SIG-M5 treated with dmso at 0.1 percent for 504 hours (cell line): Measurements from ENCODE around the gene TTC4.

ENCODE experiments used
- DNase-seq: peaks from one replicate; lab custom pipeline; 2025; ENCODE audit not compliant: unreplicated experiment; lab: John Stamatoyannopoulos, UW

Gene TTC4

GRCh38 chr1:54703471-54703870, 12.2 kb upstream of the TTC4 start:
- no peak for DNase-seq

GRCh38 chr1:54705153-54705552, 10.5 kb upstream of the TTC4 start:
- DNase-seq: no peak

- DNase-seq: no peak
Observed at GRCh38 chr1:54706419-54706818, 9.2 kb upstream of the TTC4 start.

GRCh38 chr1:54708385-54708784, 7.3 kb upstream of the TTC4 start:
- no peak for DNase-seq

- DNase-seq: no peak
Observed at GRCh38 chr1:54709547-54710292, 5.9 kb upstream of the TTC4 start.

- DNase-seq: no peak
Observed at GRCh38 chr1:54710434-54710833, 5.2 kb upstream of the TTC4 start.

- DNase-seq: no peak
Observed at GRCh38 chr1:54710841-54711240, 4.8 kb upstream of the TTC4 start.

- DNase-seq: no peak
Observed at GRCh38 chr1:54711536-54711935, 4.1 kb upstream of the TTC4 start.

- no peak for DNase-seq
Observed at GRCh38 chr1:54714881-54715492, 674 bp upstream of the TTC4 start.

- no peak for DNase-seq
Observed at GRCh38 chr1:54716299-54717047, 812 bp downstream of the TTC4 start.

GRCh38 chr1:54721719-54722118, 6.1 kb downstream of the TTC4 start:
- DNase-seq: no peak

GRCh38 chr1:54723985-54724384, 8.3 kb downstream of the TTC4 start:
- no peak for DNase-seq

- no peak for DNase-seq
Observed at GRCh38 chr1:54724771-54725170, 9.1 kb downstream of the TTC4 start.

GRCh38 chr1:54728027-54728426, 12.4 kb downstream of the TTC4 start:
- DNase-seq: no peak

- no peak for DNase-seq
Observed at GRCh38 chr1:54736685-54737084, 21.0 kb downstream of the TTC4 start.

- no peak for DNase-seq
Observed at GRCh38 chr1:54738244-54738643, 22.6 kb downstream of the TTC4 start.

- no peak for DNase-seq
Observed at GRCh38 chr1:54741531-54741930, 25.9 kb downstream of the TTC4 start.

- no peak for DNase-seq
Observed at GRCh38 chr1:54742282-54742681, 26.6 kb downstream of the TTC4 start.

GRCh38 chr1:54743416-54744226, 28.0 kb downstream of the TTC4 start:
- no peak for DNase-seq

GRCh38 chr1:54744696-54745095, 29.0 kb downstream of the TTC4 start:
- DNase-seq: no peak

- DNase-seq: no peak
Observed at GRCh38 chr1:54745274-54745673, 29.6 kb downstream of the TTC4 start.
